Endometrial microvascular endothelial cells (primary cell): Measurements from ENCODE around the gene MAN1B1. TPM values are rescaled to one million over a fixed set of nuclear protein-coding genes. Genes with fewer than 3 reads are reported as not detected.
"Not testable (repeated sequence)": the region's sequence is repeated elsewhere in the genome, so short reads cannot be mapped to it uniquely, and the experiment has no call there.

Experiments
- in situ Hi-C: cut with HindIII; loops from 2 replicates; pipeline ENCODE4 v1.10.0; 2017; ENCODE audit warnings: low sequenced_read_pairs, low pct_unique_long_range_greater_than_20kb; ENCODE audit errors: inconsistent ontology term
- total RNA-seq: library from RNA; depleted of rRNA; stranded (reverse); fragments of >200 nt; gene quantifications from one replicate; pipeline ENCODE4 v1.2.3, GENCODE V29; 2015; ENCODE audit errors: inconsistent ontology term

The MAN1B1 gene
- total RNA-seq, 1 donor from 2014 or later = 106 TPM

DNA sequence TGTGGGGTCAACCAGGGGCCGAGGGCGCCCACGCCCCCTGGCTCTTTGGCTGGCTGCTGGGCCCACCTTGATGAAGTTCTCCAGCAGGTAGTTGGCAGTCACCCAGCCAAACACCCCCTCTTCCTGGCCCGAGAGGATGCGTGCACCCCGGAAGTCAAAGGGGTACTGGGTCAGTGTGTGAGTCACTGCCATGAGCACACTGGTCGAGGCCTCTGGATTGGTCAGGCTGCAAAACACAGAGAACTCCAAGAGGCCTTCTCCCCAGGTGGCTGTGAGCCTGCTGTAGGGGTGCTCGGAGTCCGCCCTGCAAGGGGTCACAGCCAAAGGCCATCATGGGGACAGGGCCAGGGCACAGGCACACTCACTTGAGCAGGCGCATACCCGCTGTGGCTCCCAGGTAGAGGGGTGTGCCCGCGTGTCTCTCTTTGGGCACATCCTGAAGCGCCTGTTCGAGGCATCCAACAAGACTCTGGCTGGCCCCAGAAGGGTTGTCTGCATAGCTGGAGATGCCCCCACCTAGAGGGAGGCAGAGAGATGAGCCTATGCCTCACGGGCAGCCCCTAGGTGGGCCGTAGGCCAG, 35.5 kb upstream of the MAN1B1 start:
- in situ Hi-C loops = no loop called here

GRCh38 chr9:137052293-137052692, 34.5 kb upstream of the MAN1B1 start:
- in situ Hi-C loops = no loop called here

DNA sequence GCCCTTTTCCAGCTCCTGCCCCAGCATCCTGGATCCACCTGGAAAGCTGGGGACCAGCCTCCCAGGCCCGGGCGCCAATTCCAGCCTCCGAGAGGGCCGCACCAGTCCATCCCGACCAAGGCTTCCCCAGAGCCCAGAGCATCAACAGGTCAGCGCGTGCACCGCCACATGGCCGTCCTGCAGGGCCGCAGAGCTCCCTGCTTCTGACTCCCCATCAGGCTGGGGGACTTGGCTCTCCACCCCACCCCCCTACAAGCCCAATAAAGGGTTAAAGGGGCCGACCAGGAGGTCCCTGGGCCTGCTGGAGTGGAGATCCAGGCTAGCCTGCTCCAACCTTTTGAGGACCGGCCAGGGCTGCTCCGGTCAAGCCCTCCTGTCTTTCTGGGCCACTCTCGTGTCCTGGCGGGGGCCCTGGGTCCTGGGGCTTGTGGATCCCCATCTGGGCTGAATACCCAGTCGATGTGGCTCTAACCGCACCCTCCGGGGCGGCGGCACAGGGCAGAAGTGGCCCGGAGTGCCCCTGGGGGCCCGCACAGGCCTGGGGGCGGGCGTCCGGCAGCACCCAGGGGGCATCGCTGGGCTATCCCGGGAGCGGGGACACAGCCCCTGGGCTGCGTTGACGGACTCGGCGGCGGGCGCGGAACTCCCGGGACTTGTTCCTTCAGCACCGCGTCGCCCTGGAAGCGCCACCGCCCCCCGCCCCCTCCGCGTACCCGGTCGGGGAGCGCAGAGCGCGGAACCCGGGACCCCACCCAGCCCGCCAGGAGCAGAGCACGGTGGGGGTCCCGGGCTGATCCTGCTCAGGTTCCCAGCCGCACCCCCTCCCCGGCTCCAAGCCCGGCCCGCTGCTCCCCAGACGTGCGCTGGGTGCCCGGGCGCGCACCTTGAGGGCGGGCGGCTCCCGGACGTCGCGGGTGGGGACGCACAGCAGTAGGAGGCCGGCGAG, 33.5 kb upstream of the MAN1B1 start:
- in situ Hi-C loops = no loop called here

- in situ Hi-C loops = no loop called here
Measured at GRCh38 chr9:137053944-137054931, 32.5 kb upstream of the MAN1B1 start, which contains the start of gene ENTPD2. Gene ENTPD2 (minus strand): TSS chr9:137054061. CDS start chr9:137053997, 64 bp downstream.

GRCh38 chr9:137054932-137055384, 31.8 kb upstream of the MAN1B1 start:
- in situ Hi-C loops = no loop called here

DNA sequence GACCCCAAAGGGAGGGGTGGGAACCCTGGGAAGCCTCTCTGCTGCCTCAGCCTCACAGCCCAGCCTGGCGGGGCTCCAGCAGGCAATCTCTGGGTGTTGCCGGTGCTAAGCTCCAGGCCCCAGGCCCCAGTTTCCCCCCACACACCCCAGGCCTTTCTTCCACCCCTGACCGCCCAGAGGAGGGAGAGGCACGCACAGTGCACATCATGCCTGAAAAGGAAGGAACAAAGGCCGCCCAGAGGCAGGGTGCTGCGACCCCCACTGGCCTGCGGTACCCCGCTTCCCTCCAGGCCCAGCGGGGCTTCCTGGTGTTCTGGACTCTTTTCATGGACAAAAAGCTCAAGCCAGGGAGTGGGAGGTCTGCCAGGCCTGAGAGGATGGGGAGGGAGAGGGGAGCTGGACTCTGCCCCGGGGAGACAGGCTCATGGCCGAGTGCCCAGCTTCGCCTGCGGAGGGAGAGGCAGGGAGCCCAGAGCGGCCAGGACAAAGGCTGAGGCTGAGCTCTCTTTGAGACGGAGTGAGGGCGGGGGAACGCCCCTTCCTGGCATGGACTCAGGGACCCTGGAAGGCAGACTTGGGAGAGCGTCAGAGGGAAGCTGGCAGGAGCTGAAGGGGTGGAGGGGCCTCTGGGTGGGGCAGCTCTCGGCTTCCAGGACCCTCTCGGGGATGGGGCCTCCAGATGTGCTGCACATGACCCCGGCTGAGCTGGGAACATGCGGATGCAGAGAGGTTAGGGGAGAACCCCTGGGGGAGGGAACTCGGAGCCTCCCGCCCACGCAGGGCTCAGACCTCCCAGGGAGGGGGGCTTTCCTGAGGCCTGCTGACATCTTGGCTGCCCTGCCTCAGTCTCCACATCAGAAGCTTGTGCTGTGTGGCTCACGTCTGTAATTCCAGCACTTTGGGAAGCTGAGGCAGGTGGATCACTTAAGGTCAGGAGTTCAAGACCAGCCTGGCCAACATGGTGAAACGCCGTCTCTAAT, 31.1 kb upstream of the MAN1B1 start:
- in situ Hi-C loops = no loop called here

GRCh38 chr9:137056739-137057415, 29.9 kb upstream of the MAN1B1 start:
- in situ Hi-C loops = no loop called here

- in situ Hi-C loops = no loop called here
Measured at GRCh38 chr9:137057545-137057944, 29.2 kb upstream of the MAN1B1 start.

GRCh38 chr9:137058521-137059234, 28.1 kb upstream of the MAN1B1 start:
- in situ Hi-C loops = no loop called here

GRCh38 chr9:137062384-137062783, 24.4 kb upstream of the MAN1B1 start:
- in situ Hi-C loops = no loop called here

GRCh38 chr9:137062798-137063197, 24.0 kb upstream of the MAN1B1 start:
- in situ Hi-C loops = not testable (repeated sequence)

- in situ Hi-C loops = no loop called here
Measured at GRCh38 chr9:137063311-137064026, 23.3 kb upstream of the MAN1B1 start.

DNA sequence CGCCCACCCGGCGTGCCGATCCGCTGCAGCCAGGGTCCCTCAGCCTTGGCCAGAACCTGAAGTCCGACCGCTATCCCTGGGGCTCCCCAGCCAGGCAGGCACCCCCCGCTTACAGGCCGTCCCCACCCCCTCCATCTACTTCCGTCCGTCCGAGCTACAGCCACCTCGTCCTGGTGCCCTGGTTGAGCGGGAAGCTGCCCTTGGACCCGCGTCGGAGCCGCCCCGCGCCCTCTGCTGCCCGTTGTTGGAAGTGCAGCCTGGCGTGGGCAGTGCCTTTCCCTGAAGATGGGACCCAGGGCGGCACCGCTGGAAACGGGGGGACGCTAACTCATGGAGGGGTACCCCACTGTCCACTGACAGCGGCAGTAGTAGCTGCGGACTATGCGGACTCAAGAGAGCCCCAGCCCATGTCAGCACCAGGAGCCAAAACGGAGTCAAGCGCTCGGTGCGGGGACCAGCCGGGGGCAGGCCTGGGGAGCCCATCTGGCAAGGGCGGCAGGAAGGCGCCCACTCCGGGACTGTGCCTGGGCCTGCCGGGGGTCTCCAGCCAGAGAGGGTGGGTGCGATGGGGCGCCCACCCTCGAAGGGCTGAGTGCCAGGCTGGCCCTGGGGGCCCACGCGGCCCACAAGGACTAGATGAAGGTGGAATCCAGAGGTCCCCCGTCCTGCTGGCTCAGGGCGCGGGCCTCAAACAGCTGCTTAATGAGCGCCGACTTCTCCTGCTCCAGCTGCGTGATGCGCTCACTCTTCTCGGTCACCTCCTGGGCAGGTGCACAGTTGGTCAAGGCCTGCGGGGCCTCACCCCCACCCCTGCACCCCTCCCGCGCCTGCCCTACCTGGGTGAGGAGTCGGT, 22.5 kb upstream of the MAN1B1 start:
- in situ Hi-C loops = no loop called here

GRCh38 chr9:137064880-137065164, 22.0 kb upstream of the MAN1B1 start:
- in situ Hi-C loops = no loop called here

GRCh38 chr9:137065336-137065967, 21.3 kb upstream of the MAN1B1 start:
- in situ Hi-C loops = no loop called here
